ENCODE results near the gene ADD2. TPM values are rescaled to one million over a fixed set of nuclear protein-coding genes. Genes with fewer than 3 reads are reported as not detected.
"Not testable (repeated sequence)": the region's sequence is repeated elsewhere in the genome, so short reads cannot be mapped to it uniquely, and the experiment has no call there.

Gene ADD2
- total RNA-seq, 1 donor from 2014 or later: 1.1 TPM

GRCh38 chr2:70807102-70807827 lies 39.3 kb upstream of the ADD2 start:
- peaks cover 46% of the 10 kb centered on the region for H3K27me3 Mint-ChIP-seq
- no peaks in the 10 kb centered on the region for H3K36me3 Mint-ChIP-seq (ENCODE audit: insufficient read depth)
- H3K4me1 Mint-ChIP-seq (ENCODE audit: low read depth): peaks cover 2% of the 10 kb centered on the region
- no peaks in the 10 kb centered on the region for H3K9me3 Mint-ChIP-seq (ENCODE audit: low read depth)
- no peak overlapping the region for H3K27ac Mint-ChIP-seq
- TF ChIP-seq CTCF (IDR thresholded peaks at IDR 0.05; ENCODE audit: unreplicated experiment): no peak
- no peak for DNase-seq (ENCODE audit: low spot score, unreplicated experiment)
- H3K4me3 Mint-ChIP-seq (ENCODE audit: low read depth): no peak overlapping the region

- H3K27ac Mint-ChIP-seq: no peak overlapping the region
- no peaks in the 10 kb centered on the region for H3K9me3 Mint-ChIP-seq (ENCODE audit: low read depth)
- H3K4me3 Mint-ChIP-seq (ENCODE audit: low read depth): no peak overlapping the region
- DNase-seq (ENCODE audit: low spot score, unreplicated experiment): no peak
- no peaks in the 10 kb centered on the region for H3K36me3 Mint-ChIP-seq (ENCODE audit: insufficient read depth)
- H3K4me1 Mint-ChIP-seq (ENCODE audit: low read depth): peaks cover 2% of the 10 kb centered on the region
- no peak for TF ChIP-seq CTCF (IDR thresholded peaks at IDR 0.05; ENCODE audit: unreplicated experiment)
- peaks cover 41% of the 10 kb centered on the region for H3K27me3 Mint-ChIP-seq
Measured at GRCh38 chr2:70806620-70807019, 38.6 kb upstream of the ADD2 start.

- Mint-ChIP-seq H3K27ac (no peak overlapping the region), H3K4me1 (ENCODE audit: low read depth) (peaks cover 2% of the 10 kb centered on the region), H3K27me3 (peaks cover 43% of the 10 kb centered on the region), H3K36me3 (ENCODE audit: insufficient read depth) (no peaks in the 10 kb centered on the region), H3K4me3 (ENCODE audit: low read depth) (no peak overlapping the region), H3K9me3 (ENCODE audit: low read depth) (no peaks in the 10 kb centered on the region)
- TF ChIP-seq CTCF (IDR thresholded peaks at IDR 0.05; ENCODE audit: unreplicated experiment): no peak
- no peak for DNase-seq (ENCODE audit: low spot score, unreplicated experiment)
Measured at GRCh38 chr2:70806013-70806412, 38.0 kb upstream of the ADD2 start.

GRCh38 chr2:70801607-70802263 lies 33.7 kb upstream of the ADD2 start:
- Mint-ChIP-seq H3K4me3 (ENCODE audit: low read depth) (no peak overlapping the region), H3K9me3 (ENCODE audit: low read depth) (peaks cover 8% of the 10 kb centered on the region), H3K27ac (no peak overlapping the region), H3K27me3 (peaks cover 51% of the 10 kb centered on the region), H3K36me3 (ENCODE audit: insufficient read depth) (no peaks in the 10 kb centered on the region), H3K4me1 (ENCODE audit: low read depth) (no peaks in the 10 kb centered on the region)
- DNase-seq (ENCODE audit: low spot score, unreplicated experiment): no peak
- no peak for TF ChIP-seq CTCF (IDR thresholded peaks at IDR 0.05; ENCODE audit: unreplicated experiment)

- Mint-ChIP-seq H3K27ac (no peak overlapping the region), H3K4me1 (ENCODE audit: low read depth) (no peaks in the 10 kb centered on the region), H3K4me3 (ENCODE audit: low read depth) (no peak overlapping the region), H3K9me3 (ENCODE audit: low read depth) (peaks cover 8% of the 10 kb centered on the region), H3K27me3 (peaks cover 60% of the 10 kb centered on the region), H3K36me3 (ENCODE audit: insufficient read depth) (no peaks in the 10 kb centered on the region)
- no peak for TF ChIP-seq CTCF (IDR thresholded peaks at IDR 0.05; ENCODE audit: unreplicated experiment)
- no peak for DNase-seq (ENCODE audit: low spot score, unreplicated experiment)
Measured at GRCh38 chr2:70799706-70800105, 31.7 kb upstream of the ADD2 start.

GRCh38 chr2:70797996-70798395 lies 30.0 kb upstream of the ADD2 start:
- not testable (repeated sequence) for H3K36me3 Mint-ChIP-seq (ENCODE audit: insufficient read depth); H3K9me3 Mint-ChIP-seq (ENCODE audit: low read depth); H3K4me1 Mint-ChIP-seq (ENCODE audit: low read depth); DNase-seq (ENCODE audit: low spot score, unreplicated experiment); H3K27ac Mint-ChIP-seq; H3K4me3 Mint-ChIP-seq (ENCODE audit: low read depth)
- H3K27me3 Mint-ChIP-seq: peaks cover 65% of the 10 kb centered on the region
